Panc1 (cell line): ENCODE data around the gene FANCC. TPM values are rescaled to one million over a fixed set of nuclear protein-coding genes. Genes with fewer than 3 reads are reported as not detected.
A peak's percentile ranks its signal among the peaks of the same experiment; 100 is the strongest.

ENCODE experiments used
- ATAC-seq: fragments of 200-7000 bp; cut with Tn5 transposase; 2 replicates; pipeline ENCODE4 v1.9.1; 2020; ENCODE audit warnings: mild to moderate bottlenecking, moderate library complexity
- BruUV-seq: library from RNA; stranded (reverse); fragments of 400-500 nt; replicated peaks from 2 replicates; lab custom pipeline; 2021; lab: Mats Ljungman, UMichigan
- CTCF ChIA-PET: fragments of 300-600 bp; sonication (Branson Sonifier 250); formaldehyde crosslinking; loops from one replicate; lab custom pipeline; 2022; ENCODE audit warnings: antibody characterized with exemption; lab: Charles Lee
- POLR2A ChIA-PET: fragments of 300-600 bp; sonication (Branson Sonifier 250); formaldehyde crosslinking; loops from one replicate; lab custom pipeline; 2022; ENCODE audit warnings: antibody characterized with exemption; lab: Charles Lee
- DNase-seq: peaks from one replicate; pipeline ENCODE4 v3.0.0-alpha.2; 2010; ENCODE audit warnings: low read depth, low spot score
- H3K27ac ChIP-seq: 2 replicates; pipeline ENCODE4 v1.5.1; 2011; ENCODE audit warnings: mild to moderate bottlenecking, low read length, inconsistent platforms
- H3K27me3 ChIP-seq: fragments of 200-500 bp; sonication (Bioruptor generic); 2 replicates; pipeline ENCODE4 v1.6.0; 2014; ENCODE audit warnings: low read length, inconsistent platforms; ENCODE audit not compliant: control insufficient read depth, insufficient read depth
- H3K36me3 ChIP-seq: fragments of 200-500 bp; sonication (Bioruptor generic); 2 replicates; pipeline ENCODE4 v1.5.1; 2014; ENCODE audit warnings: inconsistent platforms, mild to moderate bottlenecking, low read length, moderate library complexity; ENCODE audit not compliant: control insufficient read depth, insufficient read depth
- H3K4me1 ChIP-seq: 2 replicates; pipeline ENCODE4 v1.5.1; 2011; ENCODE audit warnings: inconsistent platforms, mild to moderate bottlenecking, low read length, moderate library complexity; ENCODE audit not compliant: control insufficient read depth, insufficient read depth
- H3K4me3 ChIP-seq, 2 experiments: 2 replicates each; pipeline ENCODE4 v1.5.1; 2011 to 2012; ENCODE audit warnings: low read depth in 2 of 2, low read length in 2 of 2, mild to moderate bottlenecking in 2 of 2, inconsistent platforms in 1 of 2, moderate library complexity in 1 of 2
- H3K9me3 ChIP-seq: fragments of 200-500 bp; sonication (Bioruptor generic); 2 replicates; pipeline ENCODE4 v1.5.1; 2014; ENCODE audit warnings: low read depth, mild to moderate bottlenecking, inconsistent platforms, low read length, moderate library complexity; ENCODE audit not compliant: control insufficient read depth, insufficient read depth
- POLR2AphosphoS5 ChIP-seq: IDR thresholded peaks from 2 replicates; pipeline ENCODE4 v1.6.1; 2012; ENCODE audit warnings: mild to moderate bottlenecking, low read depth, low read length, moderate library complexity
- REST ChIP-seq, 2 experiments: IDR thresholded peaks; 2 replicates each; pipeline ENCODE4 v1.6.1; 2011 to 2012; ENCODE audit warnings: low read depth in 2 of 2, control low read depth in 1 of 2, low read length in 1 of 2, mild to moderate bottlenecking in 1 of 2, moderate library complexity in 1 of 2; ENCODE audit not compliant: insufficient read depth in 1 of 2
- SIN3A ChIP-seq: IDR thresholded peaks from 2 replicates; pipeline ENCODE4 v1.6.1; 2012; ENCODE audit warnings: low read depth, mild to moderate bottlenecking, low read length, moderate library complexity, borderline replicate concordance; ENCODE audit not compliant: insufficient read depth
- TCF7L2 ChIP-seq: IDR thresholded peaks from 2 replicates; pipeline ENCODE4 v1.6.1; 2011; ENCODE audit warnings: mild to moderate bottlenecking, low read depth, low read length, inconsistent platforms
- in situ Hi-C: cut with HindIII; loops from 2 replicates; pipeline ENCODE4 v1.10.0; 2016; ENCODE audit warnings: low sequenced_read_pairs, low pct_unique_long_range_greater_than_20kb
- intact Hi-C: fragments of 100-400 bp; cut with micrococcal nuclease; formaldehyde crosslinking; loops from one replicate; pipeline ENCODE4 v1.10.0; 2022; ENCODE audit not compliant: unreplicated experiment
- total RNA-seq: library from RNA; stranded (reverse); gene quantifications from one replicate; pipeline ENCODE4 v1.2.1, GENCODE V29; 2021; ENCODE audit not compliant: unreplicated experiment
- TF ChIP-seq, protein P1 (sequence below): fragments of 450-650 bp; IDR thresholded peaks from 2 replicates; pipeline ENCODE4 v1.5.1; 2017; ENCODE audit warnings: mild to moderate bottlenecking

Gene FANCC
- total RNA-seq, 1 experiment from 2014 or later: 17.8 TPM

DNA sequence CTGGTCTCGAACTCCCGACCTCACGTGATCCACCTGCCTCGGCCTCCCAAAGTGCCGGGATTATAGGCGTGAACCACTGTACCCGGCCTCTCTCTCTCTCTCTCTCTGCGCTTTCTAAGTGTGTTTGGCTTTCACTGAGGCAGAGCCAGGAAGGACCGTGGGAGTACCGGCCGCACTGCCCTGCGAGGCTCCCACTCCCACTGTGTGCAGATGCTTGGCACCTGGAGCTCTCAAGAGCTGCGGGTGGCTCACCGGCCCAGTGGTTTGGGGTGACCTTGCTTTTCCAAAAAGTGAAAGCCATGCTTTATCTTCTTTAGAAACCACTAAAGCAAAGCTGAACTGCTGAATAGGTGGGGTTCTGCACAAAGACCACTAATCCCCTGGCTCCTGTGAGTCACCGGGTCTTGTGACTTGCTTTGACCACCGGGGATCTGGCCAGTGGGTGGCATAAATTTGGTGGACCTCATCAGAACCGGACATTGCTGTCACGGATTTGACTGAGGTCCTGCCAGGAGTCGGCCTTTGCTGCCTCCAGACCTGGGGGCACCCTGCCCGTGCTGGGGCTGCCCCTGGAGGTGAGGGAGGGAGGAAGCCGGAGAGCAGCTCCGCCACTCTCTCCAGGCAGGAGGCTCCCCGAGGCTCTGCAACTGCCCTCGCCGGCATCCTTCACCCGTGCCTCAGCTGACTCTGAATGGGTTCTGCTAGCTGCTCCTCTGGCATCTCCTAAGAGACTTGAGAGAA lies 228.9 kb downstream of the FANCC start:
- Histone ChIP-seq H3K4me3 (no peak overlapping the region), H3K27ac (0 out of 2 replicates have a peak overlapping the region, but pooled peaks have one; percentile 61), H3K9me3 (no peaks in the 10 kb centered on the region), H3K27me3 (no peaks in the 10 kb centered on the region), H3K36me3 (no peaks in the 10 kb centered on the region; the same call in 1 of the 2 replicates), H3K4me1 (peaks cover 52% of the 10 kb centered on the region)
- ChIA-PET POLR2A (interaction anchor here (1.0 kb wide), 1 partner anchor 9 kb away, joined by 3 read pairs; no protein-coding TSS in a partner anchor), CTCF (interaction anchor here (0.6 kb wide), 1 partner anchor 231 kb away, joined by 5 read pairs; no protein-coding TSS in a partner anchor)
- BruUV-seq: no TSS peak
- intact Hi-C loops (no loop called here), in situ Hi-C loops (no loop called here)
- no peak for DNase-seq
- TF ChIP-seq TCF7L2 (no peak), POLR2AphosphoS5 (no peak), SIN3A (no peak), REST (IDR thresholded peaks at IDR 0.05; ENCODE audit: insufficient read depth in 1 of 2, low read depth in 2 of 2, low read length in 1 of 2) (no peak)
- TF ChIP-seq, protein P1, sequence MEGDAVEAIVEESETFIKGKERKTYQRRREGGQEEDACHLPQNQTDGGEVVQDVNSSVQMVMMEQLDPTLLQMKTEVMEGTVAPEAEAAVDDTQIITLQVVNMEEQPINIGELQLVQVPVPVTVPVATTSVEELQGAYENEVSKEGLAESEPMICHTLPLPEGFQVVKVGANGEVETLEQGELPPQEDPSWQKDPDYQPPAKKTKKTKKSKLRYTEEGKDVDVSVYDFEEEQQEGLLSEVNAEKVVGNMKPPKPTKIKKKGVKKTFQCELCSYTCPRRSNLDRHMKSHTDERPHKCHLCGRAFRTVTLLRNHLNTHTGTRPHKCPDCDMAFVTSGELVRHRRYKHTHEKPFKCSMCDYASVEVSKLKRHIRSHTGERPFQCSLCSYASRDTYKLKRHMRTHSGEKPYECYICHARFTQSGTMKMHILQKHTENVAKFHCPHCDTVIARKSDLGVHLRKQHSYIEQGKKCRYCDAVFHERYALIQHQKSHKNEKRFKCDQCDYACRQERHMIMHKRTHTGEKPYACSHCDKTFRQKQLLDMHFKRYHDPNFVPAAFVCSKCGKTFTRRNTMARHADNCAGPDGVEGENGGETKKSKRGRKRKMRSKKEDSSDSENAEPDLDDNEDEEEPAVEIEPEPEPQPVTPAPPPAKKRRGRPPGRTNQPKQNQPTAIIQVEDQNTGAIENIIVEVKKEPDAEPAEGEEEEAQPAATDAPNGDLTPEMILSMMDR: no peak
- no peak for ATAC-seq

GRCh38 chr9:95087659-95088242 lies 229.8 kb downstream of the FANCC start:
- TF ChIP-seq REST (IDR thresholded peaks at IDR 0.05; ENCODE audit: insufficient read depth in 1 of 2, low read depth in 2 of 2, low read length in 1 of 2) (no peak), SIN3A (no peak), POLR2AphosphoS5 (no peak), TCF7L2 (no peak)
- TF ChIP-seq, protein P1: no peak; the same call in 1 of the 2 replicates
- ATAC-seq (no peak), DNase-seq (no peak)
- Histone ChIP-seq H3K36me3 (no peaks in the 10 kb centered on the region; the same call in 1 of the 2 replicates), H3K27ac (no peak overlapping the region), H3K4me3 (no peak overlapping the region), H3K4me1 (peaks cover 43% of the 10 kb centered on the region), H3K27me3 (no peaks in the 10 kb centered on the region), H3K9me3 (no peaks in the 10 kb centered on the region)
- ChIA-PET CTCF (interaction anchor here (0.6 kb wide), 1 partner anchor 42 kb away, joined by 3 read pairs; no protein-coding TSS in a partner anchor), POLR2A (interaction anchor here (0.6 kb wide), 1 partner anchor 330 kb away, joined by 3 read pairs; no protein-coding TSS in a partner anchor)
- BruUV-seq: no TSS peak
- intact Hi-C loops: no loop called here
- in situ Hi-C loops: no loop called here
